H1 (cell line): ENCODE measurements around the gene HMOX2. TPM values are rescaled to one million over a fixed set of nuclear protein-coding genes. Genes with fewer than 3 reads are reported as not detected.

Experiments used
- CTCF ChIA-PET: fragments of 300-600 bp; sonication (Branson Sonifier 250); formaldehyde crosslinking; loops from one replicate; lab custom pipeline; 2021; ENCODE audit not compliant: partially characterized antibody; lab: Charles Lee
- POLR2A ChIA-PET: fragments of 300-600 bp; sonication (Branson Sonifier 250); formaldehyde crosslinking; loops from one replicate; lab custom pipeline; 2021; ENCODE audit warnings: inconsistent platforms; ENCODE audit not compliant: partially characterized antibody; lab: Charles Lee
- DNase-seq, 2 experiments: peaks; one replicate each; pipeline versions ENCODE4 v3.0.0 to v3.0.0-alpha.2; 2010 to 2022; ENCODE audit warnings: low spot score in 2 of 2, low read depth in 1 of 2, mixed read lengths in 1 of 2
- FAIRE-seq: peaks from 2 replicates; lab custom pipeline; 2011; peaks lifted over from hg19 to GRCh38; lab: Jason Lieb, UNC
- H2AFZ ChIP-seq: 2 replicates; pipeline ENCODE4 v1.8.1; 2012; ENCODE audit warnings: low read length, inconsistent platforms
- H2AK5ac ChIP-seq: 2 replicates; pipeline ENCODE4 v1.6.1; 2013; ENCODE audit warnings: low read depth, low read length
- H2BK120ac ChIP-seq: replicated peaks from 2 replicates; pipeline ENCODE3; 2013; ENCODE audit warnings: low read depth, low read length, inconsistent platforms
- H2BK12ac ChIP-seq: 2 replicates; pipeline ENCODE4 v1.6.1; 2013; ENCODE audit warnings: low read depth, low read length
- H2BK15ac ChIP-seq: 2 replicates; pipeline ENCODE4 v1.6.1; 2013; ENCODE audit warnings: low read length
- H2BK20ac ChIP-seq: 2 replicates; pipeline ENCODE4 v1.6.1; 2013; ENCODE audit warnings: low read length
- H2BK5ac ChIP-seq: 2 replicates; pipeline ENCODE4 v1.6.1; 2013; ENCODE audit warnings: low read depth, low read length
- H3K14ac ChIP-seq: 2 replicates; pipeline ENCODE4 v1.6.1; 2013; ENCODE audit warnings: inconsistent platforms; ENCODE audit not compliant: insufficient read length
- H3K18ac ChIP-seq: 2 replicates; pipeline ENCODE4 v1.6.1; 2013; ENCODE audit warnings: low read length; ENCODE audit errors: extremely low read depth
- H3K23ac ChIP-seq: 2 replicates; pipeline ENCODE4 v1.6.1; 2013; ENCODE audit warnings: inconsistent platforms; ENCODE audit not compliant: insufficient read length
- H3K23me2 ChIP-seq: 2 replicates; pipeline ENCODE4 v1.6.1; 2013; ENCODE audit warnings: low read depth, low read length
- H3K27ac ChIP-seq: 2 replicates; pipeline ENCODE4 v1.6.1; 2011; ENCODE audit warnings: low read depth, low read length, inconsistent platforms
- H3K27me3 ChIP-seq, 4 experiments: replicated peaks in 1 of 4; 1 replicate in 1 of 4; 2 replicates in 3 of 4; pipeline versions ENCODE4 v1.6.1 to v1.8.1; 2011 to 2013; ENCODE audit warnings: low read length in 3 of 4, mild to moderate bottlenecking in 3 of 4, inconsistent platforms in 2 of 4, mixed read lengths in 2 of 4, moderate library complexity in 1 of 4; ENCODE audit not compliant: control insufficient read depth in 3 of 4, insufficient read depth in 3 of 4; ENCODE audit errors: extremely low read depth in 1 of 4
- H3K36me3 ChIP-seq, 4 experiments: 2 replicates each; pipeline versions ENCODE4 v1.6.1 to v1.8.1; 2011 to 2013; ENCODE audit warnings: mild to moderate bottlenecking in 4 of 4, low read length in 3 of 4, moderate library complexity in 2 of 4, control low read depth in 1 of 4, inconsistent platforms in 1 of 4; ENCODE audit not compliant: insufficient read depth in 4 of 4, control insufficient read depth in 2 of 4
- H3K4ac ChIP-seq: replicated peaks from 2 replicates; pipeline ENCODE3; 2013; ENCODE audit warnings: low read length, low read depth, mixed read lengths, inconsistent platforms; ENCODE audit not compliant: insufficient read length
- H3K4me1 ChIP-seq, 4 experiments: replicated peaks in 1 of 4; 1 replicate in 1 of 4; 2 replicates in 3 of 4; pipeline versions ENCODE4 v1.6.1 to v1.8.1; 2011 to 2013; ENCODE audit warnings: low read length in 3 of 4, inconsistent platforms in 2 of 4, mixed read lengths in 1 of 4; ENCODE audit not compliant: insufficient read depth in 4 of 4, control insufficient read depth in 3 of 4
- H3K4me2 ChIP-seq, 2 experiments: 2 replicates each; pipeline versions ENCODE4 v1.6.1 to v1.8.1; 2011 to 2013; ENCODE audit warnings: low read depth in 2 of 2, low read length in 2 of 2, control low read depth in 1 of 2, inconsistent platforms in 1 of 2, mild to moderate bottlenecking in 1 of 2; ENCODE audit not compliant: insufficient read depth in 1 of 2
- H3K4me3 ChIP-seq, 4 experiments: fragments of 200-600, 300-600 bp in 1 of 4; sonication (generic), shearing (Covaris generic), sonication (Bioruptor Twin) in 1 of 4; 2 replicates each; pipeline versions ENCODE4 v1.5.1 to v1.8.1; 2011 to 2016; ENCODE audit warnings: low read length in 4 of 4, low read depth in 3 of 4, control low read depth in 2 of 4, inconsistent platforms in 2 of 4, mild to moderate bottlenecking in 2 of 4, mixed read lengths in 1 of 4, moderate library complexity in 1 of 4; ENCODE audit not compliant: insufficient read depth in 2 of 4; ENCODE audit errors: extremely low read depth in 1 of 4
- H3K56ac ChIP-seq: replicated peaks from 2 replicates; pipeline ENCODE3; 2013; ENCODE audit warnings: low read depth, mild to moderate bottlenecking, mixed read lengths, low read length, inconsistent platforms; ENCODE audit not compliant: insufficient read length
- H3K79me1 ChIP-seq: 2 replicates; pipeline ENCODE4 v1.6.1; 2013; ENCODE audit warnings: low read depth, low read length, control low read depth
- H3K79me2 ChIP-seq, 2 experiments: 2 replicates each; pipeline versions ENCODE4 v1.6.1 to v1.8.1; 2012 to 2013; ENCODE audit warnings: low read length in 2 of 2, mild to moderate bottlenecking in 2 of 2, inconsistent platforms in 1 of 2; ENCODE audit not compliant: insufficient read depth in 2 of 2, control insufficient read depth in 1 of 2
- H3K9ac ChIP-seq, 4 experiments: replicated peaks in 1 of 4; 1 replicate in 1 of 4; 2 replicates in 3 of 4; pipeline versions ENCODE4 v1.6.1 to v1.8.1; 2011 to 2013; ENCODE audit warnings: low read depth in 3 of 4, low read length in 3 of 4, control low read depth in 2 of 4, mild to moderate bottlenecking in 2 of 4, moderate library complexity in 2 of 4, inconsistent platforms in 1 of 4; ENCODE audit errors: extremely low read depth in 1 of 4
- H3K9me3 ChIP-seq, 2 experiments: 2 replicates each; pipeline versions ENCODE4 v1.6.1 to v1.8.1; 2012 to 2013; ENCODE audit warnings: mild to moderate bottlenecking in 2 of 2, moderate library complexity in 2 of 2, control low read depth in 1 of 2, inconsistent platforms in 1 of 2, low read depth in 1 of 2, low read length in 1 of 2, mixed read lengths in 1 of 2; ENCODE audit not compliant: insufficient read depth in 2 of 2
- H4K20me1 ChIP-seq, 2 experiments: replicated peaks in 1 of 2; 2 replicates each; pipeline versions ENCODE3 to v1.8.1; 2011 to 2013; ENCODE audit warnings: inconsistent platforms in 2 of 2, low read length in 2 of 2, mild to moderate bottlenecking in 1 of 2; ENCODE audit not compliant: insufficient read depth in 2 of 2, control insufficient read depth in 1 of 2
- H4K5ac ChIP-seq: 2 replicates; pipeline ENCODE4 v1.6.1; 2013; ENCODE audit warnings: low read length, low read depth, mixed read lengths, inconsistent platforms; ENCODE audit not compliant: insufficient read length
- H4K8ac ChIP-seq: 2 replicates; pipeline ENCODE4 v1.8.0; 2013; ENCODE audit warnings: mild to moderate bottlenecking, moderate library complexity, low read length, inconsistent platforms; ENCODE audit not compliant: insufficient read depth; ENCODE audit errors: extremely low read depth
- H4K91ac ChIP-seq: replicated peaks from 2 replicates; pipeline ENCODE3; 2013; ENCODE audit warnings: low read length, mixed read lengths, inconsistent platforms; ENCODE audit not compliant: insufficient read length
- WGBS, 2 experiments: shearing (Covaris generic) in 1 of 2; methylation state at CpG; one replicate each; pipeline versions ENCODE4 v1.1.6 to v1.1.7; 2013 to 2015; ENCODE audit warnings: low lambda C conversion rate in 2 of 2, mixed read lengths in 2 of 2, inconsistent platforms in 1 of 2, low coverage in 1 of 2, missing lambda C conversion rate in 1 of 2; ENCODE audit not compliant: insufficient replicate concordance in 2 of 2, insufficient coverage in 1 of 2, insufficient read length in 1 of 2; ENCODE audit errors: extremely low coverage in 1 of 2, missing lambda C conversion rate in 1 of 2; 5-methylcytosine and 5-hydroxymethylcytosine counted together
- polyA plus RNA-seq, 7 experiments: library from polyadenylated mRNA; depleted of rRNA in 3 of 7; stranded (reverse) in 5 of 7; unstranded in 2 of 7; fragments of >200 nt in 5 of 7; fragments of 200-250 nt in 2 of 7; gene quantifications; 1 replicate in 5 of 7; 2 replicates in 1 of 7; 4 replicates in 1 of 7; pipeline versions ENCODE4 v1.2.1 to v1.2.3, GENCODE V29; 2011 to 2013; ENCODE audit warnings: missing spikeins in 2 of 7, mixed read lengths in 2 of 7
- total RNA-seq: library from RNA; stranded (reverse); fragmentation: NEBNext Ultra II Directional; extraction: Animal tissue kit (Norgen Biotek cat#: 25700); gene quantifications from 2 replicates; pipeline ENCODE4 v1.2.1, GENCODE V29; 2021
- TF ChIP-seq, protein P1 (sequence below), 3 experiments: IDR thresholded peaks; 1 replicate in 2 of 3; 2 replicates in 1 of 3; pipeline versions ENCODE4 v1.5.1 to v1.6.1; 2011; ENCODE audit warnings: low read length in 3 of 3, mild to moderate bottlenecking in 3 of 3, inconsistent platforms in 2 of 3, low read depth in 1 of 3, moderate library complexity in 1 of 3; ENCODE audit not compliant: insufficient read depth in 1 of 3; ENCODE audit errors: control extremely low read depth in 1 of 3

HMOX2 gene
- total and polyA plus RNA-seq, 2 of the 8 experiments (the other 6 are each of a cell fraction or from before 2014, with no cell fraction given) = 36.5 to 48.4 TPM

DNA sequence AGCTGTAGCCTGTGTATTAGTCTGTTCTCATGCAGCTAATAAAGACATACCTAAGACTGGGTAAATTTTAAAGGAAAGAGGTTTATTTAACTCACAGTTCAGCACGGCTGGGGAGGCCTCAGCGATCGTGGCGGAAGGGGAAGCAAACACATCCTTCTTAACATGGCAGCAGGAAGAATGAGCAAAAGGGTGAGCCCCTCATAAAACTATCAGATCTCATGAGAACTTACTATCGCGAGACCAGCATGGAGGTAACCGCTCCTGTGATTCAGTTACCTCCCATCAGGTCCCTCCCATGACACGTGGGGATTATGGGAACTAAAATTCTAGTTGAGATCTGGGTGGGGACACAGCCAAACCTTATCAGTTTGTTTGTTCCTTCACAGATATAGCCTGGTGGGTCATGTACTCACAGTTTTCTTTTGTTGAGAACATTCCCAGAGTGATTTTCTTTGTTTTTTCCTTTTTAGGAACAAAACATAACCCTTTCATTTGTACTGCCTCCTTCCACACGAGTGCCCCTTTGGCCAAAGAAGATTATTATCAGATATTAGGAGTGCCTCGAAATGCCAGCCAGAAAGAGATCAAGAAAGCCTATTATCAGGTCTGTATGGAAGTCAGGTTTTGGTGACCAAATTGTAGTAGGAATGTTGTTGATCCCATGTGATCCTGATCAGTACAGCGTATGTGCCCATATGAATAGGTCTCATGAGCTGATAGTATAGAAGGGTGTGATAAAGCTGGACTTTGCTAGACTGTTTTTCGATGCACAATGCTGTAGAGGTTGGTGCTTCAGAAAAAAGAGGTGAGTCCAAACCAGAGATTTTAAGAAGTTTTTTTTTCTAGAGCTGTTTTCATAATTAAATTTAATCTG is 42.0 kb upstream of the HMOX2 start:
- Histone ChIP-seq H3K23me2 (no peaks in the 10 kb centered on the region), H3K4ac (no peak overlapping the region), H3K79me1 (peaks cover 2% of the 10 kb centered on the region; the same call in 1 of the 2 replicates), H2BK12ac (no peak overlapping the region), H3K18ac (no peak overlapping the region), H2BK20ac (no peak overlapping the region), H3K4me1 (no peaks in the 10 kb centered on the region), H3K9ac (no peak overlapping the region), H3K36me3 (peaks cover 9 to 43% (median 18%) of the 10 kb centered on the region in 4 experiments; a peak in 6 of 8 replicates), H2AFZ (no peak overlapping the region), H2BK120ac (no peak overlapping the region), H2BK5ac (no peak overlapping the region), H3K27ac (no peak overlapping the region), H4K20me1 (peaks cover 0 to 2% of the 10 kb centered on the region in 2 experiments), H3K14ac (no peak overlapping the region), H3K9me3 (no peaks in the 10 kb centered on the region), H3K79me2 (peaks cover 0 to 6% of the 10 kb centered on the region in 2 experiments; a peak in 1 of 4 replicates), H3K4me3 (no peak overlapping the region), H3K27me3 (no peaks in the 10 kb centered on the region), H4K5ac (no peak overlapping the region), H2BK15ac (no peak overlapping the region), H4K91ac (no peak overlapping the region), H4K8ac (no peak overlapping the region), H3K23ac (no peak overlapping the region), H3K4me2 (no peak overlapping the region), H2AK5ac (no peak overlapping the region), H3K56ac (no peak overlapping the region)
- FAIRE-seq (no peak), DNase-seq (no peak)
- ChIA-PET CTCF (interaction anchor here (0.8 to 1.1 kb wide), 2 partner anchors 32 to 114 kb away, joined by 3 read pairs; no protein-coding TSS in a partner anchor), POLR2A (interaction anchor here (2.6 kb wide), 1 partner anchor 29 kb away, joined by 6 read pairs; no protein-coding TSS in a partner anchor)
- TF ChIP-seq, protein P1, sequence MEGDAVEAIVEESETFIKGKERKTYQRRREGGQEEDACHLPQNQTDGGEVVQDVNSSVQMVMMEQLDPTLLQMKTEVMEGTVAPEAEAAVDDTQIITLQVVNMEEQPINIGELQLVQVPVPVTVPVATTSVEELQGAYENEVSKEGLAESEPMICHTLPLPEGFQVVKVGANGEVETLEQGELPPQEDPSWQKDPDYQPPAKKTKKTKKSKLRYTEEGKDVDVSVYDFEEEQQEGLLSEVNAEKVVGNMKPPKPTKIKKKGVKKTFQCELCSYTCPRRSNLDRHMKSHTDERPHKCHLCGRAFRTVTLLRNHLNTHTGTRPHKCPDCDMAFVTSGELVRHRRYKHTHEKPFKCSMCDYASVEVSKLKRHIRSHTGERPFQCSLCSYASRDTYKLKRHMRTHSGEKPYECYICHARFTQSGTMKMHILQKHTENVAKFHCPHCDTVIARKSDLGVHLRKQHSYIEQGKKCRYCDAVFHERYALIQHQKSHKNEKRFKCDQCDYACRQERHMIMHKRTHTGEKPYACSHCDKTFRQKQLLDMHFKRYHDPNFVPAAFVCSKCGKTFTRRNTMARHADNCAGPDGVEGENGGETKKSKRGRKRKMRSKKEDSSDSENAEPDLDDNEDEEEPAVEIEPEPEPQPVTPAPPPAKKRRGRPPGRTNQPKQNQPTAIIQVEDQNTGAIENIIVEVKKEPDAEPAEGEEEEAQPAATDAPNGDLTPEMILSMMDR (IDR thresholded peaks at IDR 0.05; ENCODE audit: control extremely low read depth in 1 of 3, insufficient read depth in 1 of 3, low read depth in 1 of 3, low read length in 3 of 3) = no peak
- WGBS, 2 experiments = 97% methylated on average over 12 of the region's 12 CpGs; no CpG with 5 or more reads in 1 of the 2 experiments
